ENCODE measurements around the gene FBH1. TPM values are rescaled to one million over a fixed set of nuclear protein-coding genes. Genes with fewer than 3 reads are reported as not detected.

Gene FBH1
- total RNA-seq, 1 donor from 2014 or later: 54.9 TPM

- Histone ChIP-seq H3K4me3 (ENCODE audit: low read depth, low read length) (peak overlapping the region; percentile 77), H3K36me3 (ENCODE audit: control insufficient read depth, insufficient read depth, low read length) (no peaks in the 10 kb centered on the region), H3K27me3 (ENCODE audit: control insufficient read depth, insufficient read depth, low read length) (no peaks in the 10 kb centered on the region)
- TF ChIP-seq CTCF (IDR thresholded peaks at IDR 0.05; ENCODE audit: insufficient read depth, low read length, poor library complexity, severe bottlenecking): no peak
- no peak for DNase-seq (ENCODE audit: low read depth)
These were observed 441 bp downstream of the FBH1 start for GRCh38 chr10:5890452-5890915.

- no peak for TF ChIP-seq CTCF (IDR thresholded peaks at IDR 0.05; ENCODE audit: insufficient read depth, low read length, poor library complexity, severe bottlenecking)
- Histone ChIP-seq H3K4me3 (ENCODE audit: low read depth, low read length) (peak overlapping the region; percentile 77), H3K36me3 (ENCODE audit: control insufficient read depth, insufficient read depth, low read length) (no peaks in the 10 kb centered on the region), H3K27me3 (ENCODE audit: control insufficient read depth, insufficient read depth, low read length) (no peaks in the 10 kb centered on the region)
- no peak for DNase-seq (ENCODE audit: low read depth)
These were observed 966 bp downstream of the FBH1 start for GRCh38 chr10:5891009-5891408.

GRCh38 chr10:5892007-5892406, 2.0 kb downstream of the FBH1 start:
- no peak for DNase-seq (ENCODE audit: low read depth)
- no peaks in the 10 kb centered on the region for H3K27me3 ChIP-seq (ENCODE audit: control insufficient read depth, insufficient read depth, low read length)

GRCh38 chr10:5893321-5893720, 3.3 kb downstream of the FBH1 start:
- no peak for TF ChIP-seq CTCF (IDR thresholded peaks at IDR 0.05; ENCODE audit: insufficient read depth, low read length, poor library complexity, severe bottlenecking)
- H3K36me3 ChIP-seq (ENCODE audit: control insufficient read depth, insufficient read depth, low read length): no peaks in the 10 kb centered on the region

More at GRCh38 chr10:5892007-5892406, 2.0 kb downstream of the FBH1 start:
- TF ChIP-seq CTCF (IDR thresholded peaks at IDR 0.05; ENCODE audit: insufficient read depth, low read length, poor library complexity, severe bottlenecking): no peak
- Histone ChIP-seq H3K36me3 (ENCODE audit: control insufficient read depth, insufficient read depth, low read length) (no peaks in the 10 kb centered on the region), H3K4me3 (ENCODE audit: low read depth, low read length) (no peak overlapping the region)

GRCh38 chr10:5894403-5894802, 4.4 kb downstream of the FBH1 start:
- H3K36me3 ChIP-seq (ENCODE audit: control insufficient read depth, insufficient read depth, low read length): no peaks in the 10 kb centered on the region
- H3K27me3 ChIP-seq (ENCODE audit: control insufficient read depth, insufficient read depth, low read length): no peaks in the 10 kb centered on the region
- TF ChIP-seq CTCF (IDR thresholded peaks at IDR 0.05; ENCODE audit: insufficient read depth, low read length, poor library complexity, severe bottlenecking): no peak
- no peak overlapping the region for H3K4me3 ChIP-seq (ENCODE audit: low read depth, low read length)
- no peak for DNase-seq (ENCODE audit: low read depth)

More at GRCh38 chr10:5893321-5893720, 3.3 kb downstream of the FBH1 start:
- no peak for DNase-seq (ENCODE audit: low read depth)
- H3K4me3 ChIP-seq (ENCODE audit: low read depth, low read length): no peak overlapping the region
- no peaks in the 10 kb centered on the region for H3K27me3 ChIP-seq (ENCODE audit: control insufficient read depth, insufficient read depth, low read length)

GRCh38 chr10:5894873-5895272, 4.8 kb downstream of the FBH1 start:
- DNase-seq (ENCODE audit: low read depth): no peak
- Histone ChIP-seq H3K4me3 (ENCODE audit: low read depth, low read length) (no peak overlapping the region), H3K36me3 (ENCODE audit: control insufficient read depth, insufficient read depth, low read length) (no peaks in the 10 kb centered on the region), H3K27me3 (ENCODE audit: control insufficient read depth, insufficient read depth, low read length) (no peaks in the 10 kb centered on the region)
- no peak for TF ChIP-seq CTCF (IDR thresholded peaks at IDR 0.05; ENCODE audit: insufficient read depth, low read length, poor library complexity, severe bottlenecking)

Data from kidney epithelial cell (primary cell).